ENCODE results near the gene KIRREL3.
A peak's percentile ranks its signal among the peaks of the same experiment; 100 is the strongest.

KIRREL3 gene

DNA sequence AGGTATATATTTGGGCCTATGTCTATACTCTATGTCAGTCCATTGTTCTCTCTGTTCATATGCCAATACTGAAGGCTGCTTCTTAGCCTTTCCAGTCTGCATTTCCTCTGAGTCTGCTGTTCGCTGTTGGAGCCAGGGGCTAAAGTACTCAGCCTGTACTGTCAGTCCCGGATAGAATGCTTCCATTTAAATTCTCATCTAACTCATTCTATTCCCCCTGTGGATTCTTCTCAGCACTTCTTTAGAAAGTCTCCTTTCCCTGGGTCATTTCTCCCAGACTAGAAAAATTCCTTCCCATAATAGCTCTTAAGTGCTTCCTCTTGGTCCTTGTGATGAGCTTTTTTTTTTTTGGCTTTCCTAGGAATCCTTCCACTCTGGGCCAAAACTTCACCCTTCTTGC is 293.1 kb downstream of the KIRREL3 start:
- no peak overlapping the region for H3K9ac ChIP-seq (ENCODE audit: low read length)
- no peaks in the 10 kb centered on the region for H3K27me3 ChIP-seq (ENCODE audit: control insufficient read depth, insufficient read depth, low read length)
- H3K4me1 ChIP-seq (ENCODE audit: control insufficient read depth, insufficient read depth, low read length), result no peaks in the 10 kb centered on the region
- H3K36me3 ChIP-seq (ENCODE audit: control insufficient read depth, insufficient read depth, low read length), result no peaks in the 10 kb centered on the region
- no peak overlapping the region for H3K27ac ChIP-seq (ENCODE audit: low read depth, low read length)
- no peak overlapping the region for H3K4me3 ChIP-seq (ENCODE audit: low read length)

DNA sequence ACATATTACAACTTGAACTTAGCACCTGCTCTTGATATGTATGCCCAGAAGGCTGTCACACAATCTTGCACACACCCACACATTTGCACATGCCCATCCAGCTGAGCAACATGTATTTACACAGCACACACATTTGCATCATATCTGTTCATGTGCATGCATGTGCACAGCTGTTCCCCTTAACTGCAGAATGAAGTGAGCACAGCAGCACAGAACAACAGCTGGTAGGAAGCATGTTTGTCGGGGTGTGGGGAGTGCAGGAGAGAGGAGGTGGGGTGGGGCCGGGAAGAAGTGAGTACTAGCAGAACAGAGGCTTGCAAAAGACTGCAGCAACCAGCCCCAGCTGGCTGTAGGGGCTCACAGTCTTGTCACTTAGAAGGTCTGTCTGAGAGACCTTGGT is 296.5 kb downstream of the KIRREL3 start:
- H3K36me3 ChIP-seq (ENCODE audit: control insufficient read depth, insufficient read depth, low read length), result no peaks in the 10 kb centered on the region
- H3K4me3 ChIP-seq (ENCODE audit: low read length), result no peak overlapping the region
- H3K9ac ChIP-seq (ENCODE audit: low read length), result no peak overlapping the region
- no peaks in the 10 kb centered on the region for H3K4me1 ChIP-seq (ENCODE audit: control insufficient read depth, insufficient read depth, low read length)
- no peak overlapping the region for H3K27ac ChIP-seq (ENCODE audit: low read depth, low read length)
- H3K27me3 ChIP-seq (ENCODE audit: control insufficient read depth, insufficient read depth, low read length), result no peaks in the 10 kb centered on the region

DNA sequence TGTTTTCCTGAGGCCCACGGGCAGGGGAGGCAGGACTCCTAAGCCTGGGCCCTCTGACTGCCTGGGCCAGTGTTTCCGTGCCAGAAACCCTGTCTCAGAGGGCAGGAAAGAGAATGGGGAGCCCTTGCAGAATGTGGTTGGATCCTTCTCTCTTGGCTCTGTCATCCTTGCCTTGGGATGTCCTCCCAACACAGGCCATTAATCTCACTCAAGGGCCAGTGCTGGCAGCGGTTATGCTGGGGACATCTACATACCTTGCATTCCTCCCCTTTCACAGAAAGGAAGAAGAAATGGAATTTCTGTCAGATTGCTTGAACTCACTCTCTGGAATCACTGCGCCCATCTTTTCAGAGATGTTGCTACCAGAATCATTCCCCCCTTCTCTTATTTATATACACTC is 296.9 kb downstream of the KIRREL3 start:
- no peaks in the 10 kb centered on the region for H3K36me3 ChIP-seq (ENCODE audit: control insufficient read depth, insufficient read depth, low read length)
- H3K27me3 ChIP-seq (ENCODE audit: control insufficient read depth, insufficient read depth, low read length), result no peaks in the 10 kb centered on the region
- H3K4me3 ChIP-seq (ENCODE audit: low read length), result no peak overlapping the region
- H3K9ac ChIP-seq (ENCODE audit: low read length), result no peak overlapping the region
- no peak overlapping the region for H3K27ac ChIP-seq (ENCODE audit: low read depth, low read length)
- H3K4me1 ChIP-seq (ENCODE audit: control insufficient read depth, insufficient read depth, low read length), result no peaks in the 10 kb centered on the region

DNA sequence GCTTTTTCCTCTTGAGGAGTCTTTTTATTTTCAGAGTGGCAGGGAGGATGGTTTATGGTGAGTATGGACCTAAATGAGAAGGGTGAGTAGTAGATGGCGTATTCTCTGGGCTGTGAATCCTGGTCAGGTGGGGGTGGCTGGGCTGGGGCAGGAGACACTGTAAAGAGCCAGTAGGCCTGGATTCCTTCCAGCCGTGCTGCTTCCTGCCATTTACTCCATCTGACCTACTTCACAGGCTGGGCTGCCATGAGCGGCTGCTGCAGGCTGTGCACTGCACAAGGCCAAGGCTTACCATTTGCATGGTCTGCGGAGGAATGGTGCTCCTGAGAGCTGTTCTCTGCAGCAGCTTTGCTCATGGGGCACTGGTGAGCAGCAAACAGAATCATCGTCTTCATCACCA is 297.6 kb downstream of the KIRREL3 start:
- H3K9ac ChIP-seq (ENCODE audit: low read length), result no peak overlapping the region
- no peaks in the 10 kb centered on the region for H3K4me1 ChIP-seq (ENCODE audit: control insufficient read depth, insufficient read depth, low read length)
- H3K4me3 ChIP-seq (ENCODE audit: low read length), result no peak overlapping the region
- no peaks in the 10 kb centered on the region for H3K36me3 ChIP-seq (ENCODE audit: control insufficient read depth, insufficient read depth, low read length)
- no peak overlapping the region for H3K27ac ChIP-seq (ENCODE audit: low read depth, low read length)
- no peaks in the 10 kb centered on the region for H3K27me3 ChIP-seq (ENCODE audit: control insufficient read depth, insufficient read depth, low read length)

DNA sequence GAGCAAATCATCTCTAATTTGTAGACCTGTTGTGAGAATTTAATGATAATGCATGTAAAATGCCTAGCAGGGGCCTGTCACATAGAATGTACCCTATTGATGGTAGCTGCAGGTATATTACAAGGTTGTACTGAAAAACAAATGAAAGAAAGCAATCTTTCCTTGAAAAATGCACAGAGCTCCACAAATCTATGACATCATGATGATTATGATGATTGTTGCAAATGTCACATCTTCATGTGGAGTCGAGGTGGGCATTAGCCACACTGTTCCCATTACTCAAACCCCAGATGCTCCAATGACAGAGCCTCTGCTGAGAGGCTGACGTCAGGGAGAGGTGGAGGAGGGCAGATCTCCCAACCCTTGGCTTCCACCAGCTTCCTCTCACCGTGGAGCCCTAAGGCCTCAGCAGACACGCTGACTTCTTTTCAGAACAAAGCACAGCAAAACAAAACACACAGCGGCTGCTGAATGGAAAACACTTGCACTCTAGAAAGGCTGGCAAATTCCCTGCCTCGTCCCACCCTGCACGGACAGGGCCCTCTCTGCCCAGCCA is 298.3 kb downstream of the KIRREL3 start:
- H3K36me3 ChIP-seq (ENCODE audit: control insufficient read depth, insufficient read depth, low read length), result no peaks in the 10 kb centered on the region
- H3K27ac ChIP-seq (ENCODE audit: low read depth, low read length), result no peak overlapping the region
- no peak overlapping the region for H3K4me3 ChIP-seq (ENCODE audit: low read length)
- H3K4me1 ChIP-seq (ENCODE audit: control insufficient read depth, insufficient read depth, low read length), result no peaks in the 10 kb centered on the region
- H3K27me3 ChIP-seq (ENCODE audit: control insufficient read depth, insufficient read depth, low read length), result no peaks in the 10 kb centered on the region
- H3K9ac ChIP-seq (ENCODE audit: low read length), result no peak overlapping the region

DNA sequence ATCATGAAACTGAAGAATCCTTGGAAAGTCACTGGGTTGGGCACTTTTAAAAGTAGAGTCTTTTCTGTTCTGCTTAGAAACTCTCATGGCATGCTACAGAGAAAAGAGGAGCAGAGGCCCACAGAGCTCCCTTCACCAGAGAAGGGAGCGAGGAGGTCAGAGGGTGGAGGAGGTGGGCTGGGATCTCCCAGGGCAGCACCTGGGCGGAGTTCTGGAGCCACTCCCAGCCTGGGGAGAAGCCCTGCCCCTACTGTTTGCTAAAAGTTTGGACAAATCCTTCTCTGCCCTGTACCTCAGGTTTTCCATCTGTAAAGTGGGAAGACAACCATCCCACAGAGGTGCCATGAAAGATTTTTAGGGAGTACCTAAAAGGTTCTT is 299.1 kb downstream of the KIRREL3 start:
- H3K27ac ChIP-seq (ENCODE audit: low read depth, low read length), result no peak overlapping the region
- no peaks in the 10 kb centered on the region for H3K36me3 ChIP-seq (ENCODE audit: control insufficient read depth, insufficient read depth, low read length)
- H3K27me3 ChIP-seq (ENCODE audit: control insufficient read depth, insufficient read depth, low read length), result no peaks in the 10 kb centered on the region
- no peak overlapping the region for H3K4me3 ChIP-seq (ENCODE audit: low read length)
- no peaks in the 10 kb centered on the region for H3K4me1 ChIP-seq (ENCODE audit: control insufficient read depth, insufficient read depth, low read length)
- H3K9ac ChIP-seq (ENCODE audit: low read length), result no peak overlapping the region

DNA sequence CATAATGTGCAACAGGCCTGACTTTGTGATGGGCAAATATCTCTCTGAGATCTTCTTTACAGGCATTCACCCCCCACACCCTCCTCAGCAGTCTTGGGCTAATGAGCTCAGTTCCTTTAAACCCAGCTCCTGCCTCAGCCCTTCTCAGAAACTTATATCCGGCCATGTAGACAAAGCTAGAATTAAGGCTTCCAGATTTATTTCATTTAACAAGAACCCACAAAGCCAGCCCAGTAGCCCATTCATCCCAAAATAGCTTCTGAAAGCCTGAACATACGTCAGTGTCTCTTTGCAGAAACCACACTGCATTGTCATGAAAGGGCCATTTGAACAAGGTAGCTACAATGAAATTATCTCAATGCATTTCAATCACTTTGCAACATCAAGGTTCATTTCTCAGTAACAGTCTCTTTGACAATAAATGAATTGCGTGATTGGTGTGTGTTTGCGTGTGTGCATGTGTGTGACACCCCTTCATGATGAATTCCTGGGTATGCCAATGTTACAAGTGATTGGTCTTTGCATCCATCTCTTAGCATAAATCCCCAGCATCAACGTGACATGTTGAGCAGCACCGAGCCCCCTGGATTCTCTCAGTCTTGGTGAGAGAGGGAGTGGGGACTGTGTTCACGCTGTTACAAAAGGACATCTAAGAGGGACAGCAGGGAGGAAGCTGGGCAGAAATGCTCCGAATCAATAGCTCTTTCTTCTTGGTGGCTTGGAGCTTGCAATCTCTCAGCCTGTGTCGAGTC is 299.6 kb downstream of the KIRREL3 start:
- no peak overlapping the region for H3K9ac ChIP-seq (ENCODE audit: low read length)
- peak overlapping the region; percentile 17 for H3K27ac ChIP-seq (ENCODE audit: low read depth, low read length)
- H3K36me3 ChIP-seq (ENCODE audit: control insufficient read depth, insufficient read depth, low read length), result no peaks in the 10 kb centered on the region

DNA sequence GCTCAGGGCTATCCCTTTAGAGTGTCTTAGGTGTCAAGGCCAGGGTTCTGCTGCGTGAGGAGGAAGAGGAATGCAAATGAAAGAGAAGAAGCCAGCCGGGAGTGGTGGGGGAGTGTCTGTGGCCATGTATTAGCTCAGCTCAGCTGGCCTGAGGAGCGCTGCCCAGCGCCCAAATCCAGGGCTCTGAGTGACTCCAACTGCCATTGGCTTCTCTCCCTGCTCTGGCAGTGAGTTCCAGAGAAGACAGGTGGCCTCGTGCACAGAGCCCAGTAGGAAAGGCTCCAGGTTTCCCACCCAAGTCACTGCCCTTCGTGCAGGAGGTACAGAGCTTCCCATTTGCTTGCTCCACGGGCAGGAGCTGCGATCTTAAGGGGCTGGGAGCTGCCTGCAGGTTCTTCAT is 302.0 kb downstream of the KIRREL3 start:
- H3K36me3 ChIP-seq (ENCODE audit: control insufficient read depth, insufficient read depth, low read length), result no peaks in the 10 kb centered on the region
- H3K4me3 ChIP-seq (ENCODE audit: low read length), result no peak overlapping the region
- H3K4me1 ChIP-seq (ENCODE audit: control insufficient read depth, insufficient read depth, low read length), result no peaks in the 10 kb centered on the region
- no peaks in the 10 kb centered on the region for H3K27me3 ChIP-seq (ENCODE audit: control insufficient read depth, insufficient read depth, low read length)
- H3K27ac ChIP-seq (ENCODE audit: low read depth, low read length), result no peak overlapping the region
- no peak overlapping the region for H3K9ac ChIP-seq (ENCODE audit: low read length)

More for the DNA sequence above, 299.6 kb downstream of the KIRREL3 start:
- H3K27me3 ChIP-seq (ENCODE audit: control insufficient read depth, insufficient read depth, low read length), result no peaks in the 10 kb centered on the region
- H3K4me3 ChIP-seq (ENCODE audit: low read length), result no peak overlapping the region
- H3K4me1 ChIP-seq (ENCODE audit: control insufficient read depth, insufficient read depth, low read length), result no peaks in the 10 kb centered on the region

DNA sequence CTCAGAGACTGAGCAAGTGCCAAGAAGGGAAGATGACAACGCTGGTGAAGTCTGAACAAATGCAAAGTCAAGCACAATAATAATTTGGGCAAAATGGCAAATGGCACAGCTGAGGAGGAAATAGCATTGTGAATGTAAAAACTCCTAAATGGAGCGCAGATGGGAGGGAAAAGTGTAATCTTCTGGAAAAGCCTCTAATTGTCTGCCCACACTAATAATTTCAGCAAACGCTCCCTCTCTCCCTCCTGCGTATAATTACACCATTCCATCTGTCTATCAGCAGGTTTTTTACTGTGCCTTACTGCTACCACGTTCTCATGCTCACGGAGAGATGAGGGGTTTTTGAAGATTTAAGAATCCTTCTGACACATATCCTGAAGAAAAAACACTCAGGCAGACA is 302.6 kb downstream of the KIRREL3 start:
- H3K27me3 ChIP-seq (ENCODE audit: control insufficient read depth, insufficient read depth, low read length), result no peaks in the 10 kb centered on the region
- no peak overlapping the region for H3K27ac ChIP-seq (ENCODE audit: low read depth, low read length)
- no peaks in the 10 kb centered on the region for H3K4me1 ChIP-seq (ENCODE audit: control insufficient read depth, insufficient read depth, low read length)
- no peak overlapping the region for H3K4me3 ChIP-seq (ENCODE audit: low read length)
- no peak overlapping the region for H3K9ac ChIP-seq (ENCODE audit: low read length)
- H3K36me3 ChIP-seq (ENCODE audit: control insufficient read depth, insufficient read depth, low read length), result no peaks in the 10 kb centered on the region

DNA sequence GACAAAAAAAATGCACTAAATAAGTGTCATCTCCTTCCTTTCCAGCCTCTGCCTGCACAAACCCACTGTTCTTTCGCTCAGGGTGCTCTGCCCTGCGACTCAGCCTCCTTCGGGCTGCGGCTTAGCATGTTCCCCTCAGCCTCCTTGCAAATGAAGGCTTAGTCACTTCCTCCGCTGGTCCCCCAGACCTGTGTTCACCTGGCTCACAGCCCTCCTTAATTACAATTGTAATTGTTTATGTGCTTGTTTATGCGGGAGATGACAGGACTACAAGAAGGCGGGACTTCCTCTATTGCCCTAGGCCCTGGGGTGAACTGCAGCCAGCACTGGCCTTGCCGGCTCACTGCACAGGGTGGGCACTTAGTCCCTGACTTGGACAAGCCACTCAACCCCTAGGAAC is 303.6 kb downstream of the KIRREL3 start:
- Histone ChIP-seq H3K9ac (ENCODE audit: low read length) (no peak overlapping the region), H3K27me3 (ENCODE audit: control insufficient read depth, insufficient read depth, low read length) (no peaks in the 10 kb centered on the region), H3K36me3 (ENCODE audit: control insufficient read depth, insufficient read depth, low read length) (no peaks in the 10 kb centered on the region), H3K4me3 (ENCODE audit: low read length) (no peak overlapping the region), H3K27ac (ENCODE audit: low read depth, low read length) (no peak overlapping the region), H3K4me1 (ENCODE audit: control insufficient read depth, insufficient read depth, low read length) (no peaks in the 10 kb centered on the region)

DNA sequence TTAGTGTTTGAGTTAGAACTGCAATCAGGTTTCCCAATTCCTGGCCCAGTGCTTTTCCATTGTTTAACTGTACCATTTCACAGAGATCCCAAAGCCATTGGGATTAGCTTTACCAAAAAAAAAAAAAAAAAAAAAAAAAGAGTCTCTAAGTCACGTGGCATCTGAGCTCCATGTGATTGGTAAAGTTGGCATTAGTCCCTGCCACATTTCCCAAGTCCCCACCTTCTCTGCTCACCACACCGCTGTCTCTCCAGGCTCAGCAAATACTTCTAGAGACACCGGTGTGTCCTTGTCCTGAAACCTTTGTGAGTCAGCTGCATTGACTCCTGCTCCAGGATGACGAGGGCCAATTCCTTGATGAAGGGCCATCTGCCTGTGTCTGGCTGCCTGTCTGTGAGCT is 305.3 kb downstream of the KIRREL3 start:
- no peaks in the 10 kb centered on the region for H3K36me3 ChIP-seq (ENCODE audit: control insufficient read depth, insufficient read depth, low read length)
- no peaks in the 10 kb centered on the region for H3K4me1 ChIP-seq (ENCODE audit: control insufficient read depth, insufficient read depth, low read length)
- H3K27me3 ChIP-seq (ENCODE audit: control insufficient read depth, insufficient read depth, low read length), result no peaks in the 10 kb centered on the region
- no peak overlapping the region for H3K4me3 ChIP-seq (ENCODE audit: low read length)
- no peak overlapping the region for H3K27ac ChIP-seq (ENCODE audit: low read depth, low read length)
- no peak overlapping the region for H3K9ac ChIP-seq (ENCODE audit: low read length)

DNA sequence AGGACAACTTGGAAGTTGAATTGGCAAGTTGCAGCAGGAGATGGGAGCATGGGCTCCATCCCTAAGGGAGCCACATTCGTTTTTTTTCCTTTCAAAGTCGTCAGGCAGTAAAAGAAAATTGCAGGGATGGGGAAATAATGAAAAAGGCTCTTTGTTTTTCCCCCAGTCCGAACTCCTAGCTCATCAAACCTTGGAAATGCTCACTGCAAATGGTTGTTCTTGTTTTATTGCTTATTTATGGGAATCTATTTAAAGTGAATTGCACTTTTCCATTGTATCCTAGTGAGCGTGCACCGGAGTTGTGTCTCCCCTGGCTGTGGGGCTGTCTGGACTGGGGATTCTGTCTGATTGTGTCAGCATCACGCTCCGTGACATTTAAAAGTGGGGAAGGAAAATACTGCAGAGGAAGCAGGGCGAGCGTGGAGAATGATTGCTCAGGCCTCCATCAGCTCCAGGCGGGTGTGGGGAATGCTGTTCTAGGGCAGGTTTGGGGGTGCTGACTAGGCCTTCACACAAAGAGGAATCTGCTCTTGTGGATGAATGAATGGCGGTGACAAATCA is 306.4 kb downstream of the KIRREL3 start:
- Histone ChIP-seq H3K9ac (ENCODE audit: low read length) (no peak overlapping the region), H3K4me1 (ENCODE audit: control insufficient read depth, insufficient read depth, low read length) (no peaks in the 10 kb centered on the region), H3K27me3 (ENCODE audit: control insufficient read depth, insufficient read depth, low read length) (no peaks in the 10 kb centered on the region), H3K36me3 (ENCODE audit: control insufficient read depth, insufficient read depth, low read length) (no peaks in the 10 kb centered on the region), H3K4me3 (ENCODE audit: low read length) (no peak overlapping the region), H3K27ac (ENCODE audit: low read depth, low read length) (no peak overlapping the region)

DNA sequence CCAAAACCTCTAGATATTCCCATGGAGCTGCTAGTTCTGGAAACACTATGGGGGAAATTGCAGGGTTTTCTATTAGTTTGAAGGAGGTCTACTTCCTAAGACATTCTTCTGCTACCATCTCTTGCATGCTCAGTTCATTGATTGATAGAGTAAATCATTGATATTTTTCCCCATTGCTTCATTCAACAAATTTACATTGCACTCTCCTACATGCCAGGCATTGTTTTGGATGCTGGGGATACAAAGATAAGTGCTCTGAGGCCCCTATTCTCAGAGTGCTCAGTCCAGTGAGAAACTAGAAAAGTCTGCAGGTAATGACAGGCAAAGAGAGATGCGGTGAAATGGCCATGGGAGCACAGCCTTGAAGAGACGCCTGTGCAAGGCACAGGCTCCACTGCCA is 313.1 kb downstream of the KIRREL3 start:
- H3K4me1 ChIP-seq (ENCODE audit: control insufficient read depth, insufficient read depth, low read length), result no peaks in the 10 kb centered on the region
- no peak overlapping the region for H3K27ac ChIP-seq (ENCODE audit: low read depth, low read length)

More for the DNA sequence above, 313.1 kb downstream of the KIRREL3 start:
- H3K9ac ChIP-seq (ENCODE audit: low read length), result no peak overlapping the region
- no peaks in the 10 kb centered on the region for H3K36me3 ChIP-seq (ENCODE audit: control insufficient read depth, insufficient read depth, low read length)
- no peak overlapping the region for H3K4me3 ChIP-seq (ENCODE audit: low read length)
- H3K27me3 ChIP-seq (ENCODE audit: control insufficient read depth, insufficient read depth, low read length), result peaks cover 2% of the 10 kb centered on the region

All from rectal smooth muscle tissue (tissue), 1 donor.